Endodermal cell (in vitro differentiated cells): ENCODE results near the gene CYP26C1. TPM values are rescaled to one million over a fixed set of nuclear protein-coding genes. Genes with fewer than 3 reads are reported as not detected.
"Not testable (repeated sequence)": the region's sequence is repeated elsewhere in the genome, so short reads cannot be mapped to it uniquely, and the experiment has no call there.

Experiments used
- DNase-seq: peaks from one replicate; pipeline ENCODE4 v3.0.0-alpha.2; 2017
- H3K27ac ChIP-seq: 2 replicates; pipeline ENCODE4 v1.5.1; 2013; ENCODE audit warnings: mild to moderate bottlenecking, low read depth, low read length, moderate library complexity
- H3K27me3 ChIP-seq: 2 replicates; pipeline ENCODE4 v1.6.1; 2013; ENCODE audit warnings: mild to moderate bottlenecking, low read length, moderate library complexity; ENCODE audit not compliant: insufficient read depth, control insufficient read depth, poor library complexity, severe bottlenecking
- H3K36me3 ChIP-seq: 2 replicates; pipeline ENCODE4 v1.7.0; 2013; ENCODE audit warnings: mild to moderate bottlenecking, low read length, moderate library complexity; ENCODE audit not compliant: control insufficient read depth, insufficient read depth
- H3K4me1 ChIP-seq: one replicate; pipeline ENCODE4 v1.7.0; 2013; ENCODE audit warnings: low read length; ENCODE audit not compliant: control insufficient read depth, insufficient read depth
- H3K4me3 ChIP-seq: 2 replicates; pipeline ENCODE4 v1.5.1; 2013; ENCODE audit warnings: mild to moderate bottlenecking, low read length, moderate library complexity
- H3K9ac ChIP-seq: 2 replicates; pipeline ENCODE4 v1.6.1; 2013; ENCODE audit warnings: mild to moderate bottlenecking, low read length, moderate library complexity; ENCODE audit not compliant: poor library complexity, severe bottlenecking; ENCODE audit errors: extremely low read depth
- H3K9me3 ChIP-seq: 2 replicates; pipeline ENCODE4 v1.6.1; 2013; ENCODE audit warnings: mild to moderate bottlenecking, low read length, moderate library complexity; ENCODE audit not compliant: control insufficient read depth
- H3K27ac Mint-ChIP-seq: 2 replicates; pipeline ENCODE4 v1.8.0; 2020; ENCODE audit warnings: mixed read lengths
- H3K27me3 Mint-ChIP-seq: 2 replicates; pipeline ENCODE4 v1.8.0; 2021; ENCODE audit warnings: mild to moderate bottlenecking, mixed read lengths; ENCODE audit not compliant: insufficient read depth
- H3K36me3 Mint-ChIP-seq: 2 replicates; pipeline ENCODE4 v1.8.0; 2020; ENCODE audit warnings: low read depth, mixed read lengths
- H3K4me1 Mint-ChIP-seq: 2 replicates; pipeline ENCODE4 v1.8.0; 2020; ENCODE audit warnings: mixed read lengths
- H3K4me3 Mint-ChIP-seq: 2 replicates; pipeline ENCODE4 v1.8.0; 2020; ENCODE audit warnings: mild to moderate bottlenecking, moderate library complexity, mixed read lengths
- H3K9me3 Mint-ChIP-seq: 2 replicates; pipeline ENCODE4 v1.8.0; 2020; ENCODE audit warnings: mild to moderate bottlenecking, mixed read lengths
- CTCF ChIP-seq: fragments of 200-600 bp; sonication (generic); conservative IDR thresholded peaks from 2 replicates; pipeline ENCODE4 v1.5.0; 2021; ENCODE audit warnings: antibody characterized with exemption, mild to moderate bottlenecking
- WGBS, 2 experiments: methylation state at CpG; one replicate each; pipeline versions ENCODE4 v1.1.5 to v1.1.7; 2013; ENCODE audit warnings: missing lambda C conversion rate in 2 of 2, mixed read lengths in 1 of 2; ENCODE audit not compliant: insufficient coverage in 1 of 2, insufficient read length in 1 of 2; 5-methylcytosine and 5-hydroxymethylcytosine counted together
- total RNA-seq, 2 donors: library from RNA; stranded (reverse); fragmentation: NEBNext Ultra II Directional in 1 of 2; extraction: Animal tissue kit (Norgen Biotek cat#: 25700) in 1 of 2; gene quantifications; 2 replicates in 1 of 2; 3 replicates in 1 of 2; pipeline ENCODE4 v1.2.1, GENCODE V29; 2021

CYP26C1 gene
- total RNA-seq, 2 donors from 2014 or later: 0.35 to 0.44 TPM

- H3K27ac ChIP-seq: no peak overlapping the region
- H3K9me3 Mint-ChIP-seq: peaks cover 26% of the 10 kb centered on the region
- no peak for TF ChIP-seq CTCF
These were observed 39.1 kb downstream of the CYP26C1 start for GRCh38 chr10:93099670-93100069.

GRCh38 chr10:93101148-93101547 is 40.5 kb downstream of the CYP26C1 start:
- WGBS, 2 experiments: 90 to 94% methylated on average over 2 to 3 of the region's 3 CpGs
- H3K9me3 Mint-ChIP-seq: peaks cover 26% of the 10 kb centered on the region
- DNase-seq: not testable (repeated sequence)

More at GRCh38 chr10:93099670-93100069, 39.1 kb downstream of the CYP26C1 start:
- no peak overlapping the region for H3K9ac ChIP-seq
- Mint-ChIP-seq H3K27ac (no peak overlapping the region), H3K4me1 (peaks cover 19% of the 10 kb centered on the region), H3K36me3 (peaks cover 2% of the 10 kb centered on the region), H3K27me3 (no peaks in the 10 kb centered on the region), H3K4me3 (no peak overlapping the region)
- H3K36me3 ChIP-seq: no peaks in the 10 kb centered on the region
- H3K9me3 ChIP-seq: peaks cover 43% of the 10 kb centered on the region
- DNase-seq: no peak
- no peak overlapping the region for H3K4me3 ChIP-seq
- WGBS, 2 experiments: 93 to 94% methylated on average over 6 to 7 of the region's 7 CpGs
- H3K27me3 ChIP-seq: no peaks in the 10 kb centered on the region
- H3K4me1 ChIP-seq: peaks cover 5% of the 10 kb centered on the region

GRCh38 chr10:93103953-93104352 is 43.4 kb downstream of the CYP26C1 start:
- Mint-ChIP-seq H3K4me3 (no peak overlapping the region), H3K27ac (no peak overlapping the region), H3K36me3 (peaks cover 2% of the 10 kb centered on the region), H3K27me3 (no peaks in the 10 kb centered on the region), H3K9me3 (peaks cover 28% of the 10 kb centered on the region), H3K4me1 (peaks cover 10% of the 10 kb centered on the region)
- no peak for DNase-seq
- H3K27ac ChIP-seq: no peak overlapping the region
- no peak overlapping the region for H3K4me3 ChIP-seq
- H3K9me3 ChIP-seq: peaks cover 49% of the 10 kb centered on the region
- H3K9ac ChIP-seq: no peak overlapping the region
- TF ChIP-seq CTCF: no peak
- no CpG with 5 or more reads among the region's 1 CpG for WGBS, 2 experiments
- H3K4me1 ChIP-seq: no peaks in the 10 kb centered on the region
- H3K36me3 ChIP-seq: no peaks in the 10 kb centered on the region
- H3K27me3 ChIP-seq: no peaks in the 10 kb centered on the region

More at GRCh38 chr10:93101148-93101547, 40.5 kb downstream of the CYP26C1 start:
- H3K4me3 Mint-ChIP-seq, H3K36me3 ChIP-seq, H3K27me3 ChIP-seq, H3K4me1 ChIP-seq, H3K4me3 ChIP-seq, H3K27ac Mint-ChIP-seq, H3K36me3 Mint-ChIP-seq, H3K9ac ChIP-seq, H3K27me3 Mint-ChIP-seq, H3K27ac ChIP-seq: not testable (repeated sequence)
- H3K4me1 Mint-ChIP-seq: peaks cover 12% of the 10 kb centered on the region
- H3K9me3 ChIP-seq: peaks cover 49% of the 10 kb centered on the region

GRCh38 chr10:93106631-93107072 is 46.1 kb downstream of the CYP26C1 start:
- H3K9me3 Mint-ChIP-seq: peaks cover 23% of the 10 kb centered on the region
- H3K36me3 Mint-ChIP-seq: peaks cover 2% of the 10 kb centered on the region
- Histone ChIP-seq H3K27me3 (no peaks in the 10 kb centered on the region), H3K9ac (no peak overlapping the region), H3K4me1 (no peaks in the 10 kb centered on the region), H3K27ac (no peak overlapping the region), H3K36me3 (no peaks in the 10 kb centered on the region), H3K9me3 (peaks cover 47% of the 10 kb centered on the region), H3K4me3 (no peak overlapping the region)
- no peak for DNase-seq
- no peaks in the 10 kb centered on the region for H3K27me3 Mint-ChIP-seq
- no peak overlapping the region for H3K4me3 Mint-ChIP-seq
- no peak overlapping the region for H3K27ac Mint-ChIP-seq
- 87% methylated on average over 2 of the region's 2 CpGs for WGBS, 2 experiments
- H3K4me1 Mint-ChIP-seq: peaks cover 24% of the 10 kb centered on the region
- no peak for TF ChIP-seq CTCF
